Measurements from ENCODE around the gene SIDT1. TPM values are rescaled to one million over a fixed set of nuclear protein-coding genes. Genes with fewer than 3 reads are reported as not detected.

The SIDT1 gene
- total RNA-seq, 1 donor from 2014 or later = not detected

- no peak overlapping the region for H3K27ac ChIP-seq
- no peaks in the 10 kb centered on the region for H3K27me3 ChIP-seq
- no peaks in the 10 kb centered on the region for H3K36me3 ChIP-seq
- H3K9me3 ChIP-seq = no peaks in the 10 kb centered on the region
- no peak for DNase-seq (ENCODE audit: low spot score in 2 of 2)
- TF ChIP-seq CTCF (IDR thresholded peaks at IDR 0.05) = no peak
- H3K4me3 ChIP-seq = no peak overlapping the region
- intact Hi-C loops (cut with DNase I) = no loop called here
- no peaks in the 10 kb centered on the region for H3K4me1 ChIP-seq
These were observed 83.6 kb downstream of the SIDT1 start for GRCh38 chr3:113615976-113616375.

GRCh38 chr3:113617726-113618125 lies 85.4 kb downstream of the SIDT1 start:
- H3K4me3 ChIP-seq = no peak overlapping the region
- intact Hi-C loops (cut with DNase I) = no loop called here
- no peak for TF ChIP-seq CTCF (IDR thresholded peaks at IDR 0.05)
- no peaks in the 10 kb centered on the region for H3K36me3 ChIP-seq
- no peak for DNase-seq (ENCODE audit: low spot score in 2 of 2)
- H3K9me3 ChIP-seq = no peaks in the 10 kb centered on the region
- H3K27me3 ChIP-seq = no peaks in the 10 kb centered on the region
- H3K4me1 ChIP-seq = no peaks in the 10 kb centered on the region
- no peak overlapping the region for H3K27ac ChIP-seq

GRCh38 chr3:113620091-113620490 lies 87.7 kb downstream of the SIDT1 start:
- TF ChIP-seq CTCF (IDR thresholded peaks at IDR 0.05) = no peak
- DNase-seq (ENCODE audit: low spot score in 2 of 2) = no peak
- intact Hi-C loops (cut with DNase I) = loop anchor here (10.0 kb wide), 1 partner anchor 485 kb away; no protein-coding TSS in a partner anchor
- H3K4me3 ChIP-seq = no peak overlapping the region
- no peak overlapping the region for H3K27ac ChIP-seq
- no peaks in the 10 kb centered on the region for H3K27me3 ChIP-seq
- no peaks in the 10 kb centered on the region for H3K4me1 ChIP-seq
- H3K36me3 ChIP-seq = no peaks in the 10 kb centered on the region
- no peaks in the 10 kb centered on the region for H3K9me3 ChIP-seq

- peak overlapping the region in 1 of 2 donors; percentile 33 for H3K4me3 ChIP-seq
- H3K27ac ChIP-seq = no peak overlapping the region
- H3K9me3 ChIP-seq = no peaks in the 10 kb centered on the region
- H3K36me3 ChIP-seq = no peaks in the 10 kb centered on the region
- no peaks in the 10 kb centered on the region for H3K4me1 ChIP-seq
- DNase-seq (ENCODE audit: low spot score in 2 of 2) = no peak
- intact Hi-C loops (cut with DNase I) = loop anchor here (10.0 kb wide), 1 partner anchor 489 kb away; no protein-coding TSS in a partner anchor
- no peak for TF ChIP-seq CTCF (IDR thresholded peaks at IDR 0.05)
- no peaks in the 10 kb centered on the region for H3K27me3 ChIP-seq
These were observed 91.0 kb downstream of the SIDT1 start for GRCh38 chr3:113623324-113623723.

GRCh38 chr3:113623811-113624210 lies 91.5 kb downstream of the SIDT1 start:
- no peak for DNase-seq (ENCODE audit: low spot score in 2 of 2)
- TF ChIP-seq CTCF (IDR thresholded peaks at IDR 0.05) = no peak
- Histone ChIP-seq H3K27ac (no peak overlapping the region), H3K36me3 (no peaks in the 10 kb centered on the region), H3K4me3 (peak overlapping the region in 1 of 2 donors; percentile 33), H3K9me3 (no peaks in the 10 kb centered on the region), H3K4me1 (no peaks in the 10 kb centered on the region), H3K27me3 (no peaks in the 10 kb centered on the region)
- intact Hi-C loops (cut with DNase I) = loop anchor here (10.0 kb wide), 1 partner anchor 489 kb away; no protein-coding TSS in a partner anchor

GRCh38 chr3:113625834-113626233 lies 93.5 kb downstream of the SIDT1 start:
- intact Hi-C loops (cut with DNase I) = loop anchor here (1.0 to 10.0 kb wide), 3 partner anchors 131 to 575 kb away; no protein-coding TSS in a partner anchor

More at GRCh38 chr3:113625834-113626233, 93.5 kb downstream of the SIDT1 start:
- no peaks in the 10 kb centered on the region for H3K27me3 ChIP-seq
- H3K4me1 ChIP-seq = no peaks in the 10 kb centered on the region
- no peak overlapping the region for H3K27ac ChIP-seq
- no peak for TF ChIP-seq CTCF (IDR thresholded peaks at IDR 0.05)
- no peak overlapping the region for H3K4me3 ChIP-seq
- H3K9me3 ChIP-seq = no peaks in the 10 kb centered on the region
- DNase-seq (ENCODE audit: low spot score in 2 of 2) = no peak
- H3K36me3 ChIP-seq = no peaks in the 10 kb centered on the region

Measured in ascending aorta (tissue), 2 donors.